CD8-positive, alpha-beta memory T cell (primary cell): ENCODE results near the gene DOC2A. TPM values are rescaled to one million over a fixed set of nuclear protein-coding genes. Genes with fewer than 3 reads are reported as not detected.
A peak's percentile ranks its signal among the peaks of the same experiment; 100 is the strongest.

Experiments
- CTCF ChIA-PET: fragments of 350-600 bp; sonication (Branson Sonifier 250); formaldehyde crosslinking; loops from one replicate; lab custom pipeline; 2021; ENCODE audit warnings: antibody characterized with exemption; lab: Charles Lee
- POLR2A ChIA-PET: fragments of 350-600 bp; sonication (Branson Sonifier 250); formaldehyde crosslinking; loops from one replicate; lab custom pipeline; 2021; ENCODE audit warnings: antibody characterized with exemption; lab: Charles Lee
- DNase-seq, 5 donors: peaks; one replicate each; pipeline versions ENCODE4 v3.0.0 to v3.0.0-alpha.2; 2020 to 2022; ENCODE audit warnings: mixed read lengths in 1 of 5
- H3K27ac ChIP-seq: one replicate; pipeline ENCODE4 v1.7.0; 2013; ENCODE audit warnings: low read depth, mild to moderate bottlenecking, low read length, moderate library complexity
- H3K27me3 ChIP-seq: 2 replicates; pipeline ENCODE4 v1.7.0; 2013; ENCODE audit warnings: low read length, mild to moderate bottlenecking; ENCODE audit not compliant: insufficient read depth, poor library complexity, severe bottlenecking
- H3K36me3 ChIP-seq: 2 replicates; pipeline ENCODE4 v1.7.0; 2013; ENCODE audit warnings: mild to moderate bottlenecking, low read length, moderate library complexity; ENCODE audit not compliant: insufficient read depth
- H3K4me1 ChIP-seq: 2 replicates; pipeline ENCODE4 v1.7.0; 2013; ENCODE audit warnings: mild to moderate bottlenecking, low read length, moderate library complexity; ENCODE audit not compliant: insufficient read depth
- H3K4me3 ChIP-seq: 2 replicates; pipeline ENCODE4 v1.7.0; 2013; ENCODE audit warnings: mild to moderate bottlenecking, low read length
- H3K9me3 ChIP-seq: 2 replicates; pipeline ENCODE4 v1.7.0; 2013; ENCODE audit warnings: mild to moderate bottlenecking, low read length
- H3K27ac Mint-ChIP-seq, 8 donors: one replicate each; pipeline ENCODE4 v1.8.0; 2020 to 2021; ENCODE audit warnings: mixed read lengths in 8 of 8, mild to moderate bottlenecking in 6 of 8, inconsistent platforms in 3 of 8, moderate library complexity in 3 of 8
- H3K27me3 Mint-ChIP-seq, 2 donors: one replicate each; pipeline ENCODE4 v1.8.0; 2020 to 2021; ENCODE audit warnings: mixed read lengths in 2 of 2, mild to moderate bottlenecking in 1 of 2, moderate library complexity in 1 of 2
- H3K36me3 Mint-ChIP-seq, 3 donors: one replicate each; pipeline ENCODE4 v1.8.0; 2020 to 2021; ENCODE audit warnings: mixed read lengths in 3 of 3, inconsistent platforms in 1 of 3, mild to moderate bottlenecking in 1 of 3
- H3K4me1 Mint-ChIP-seq, 3 donors: one replicate each; pipeline ENCODE4 v1.8.0; 2020 to 2021; ENCODE audit warnings: mixed read lengths in 3 of 3, inconsistent platforms in 1 of 3, mild to moderate bottlenecking in 1 of 3
- H3K4me3 Mint-ChIP-seq, 7 donors: one replicate each; pipeline ENCODE4 v1.8.0; 2020 to 2021; ENCODE audit warnings: mixed read lengths in 7 of 7, mild to moderate bottlenecking in 6 of 7, moderate library complexity in 4 of 7, inconsistent platforms in 2 of 7
- H3K9me3 Mint-ChIP-seq, 5 donors: one replicate each; pipeline ENCODE4 v1.8.0; 2020 to 2022; ENCODE audit warnings: mixed read lengths in 5 of 5, mild to moderate bottlenecking in 3 of 5, moderate library complexity in 2 of 5, inconsistent platforms in 1 of 5
- polyA plus RNA-seq: library from polyadenylated mRNA; unstranded; fragments of 300-500 nt; fragmentation: Illumina TruSeq; gene quantifications from one replicate; pipeline ENCODE4 v1.2.3, GENCODE V29; 2021
- total RNA-seq, 2 experiments: library from RNA; stranded (reverse); gene quantifications; one replicate each; pipeline ENCODE4 v1.2.3, GENCODE V29; 2021

DOC2A gene
- total and polyA plus RNA-seq, 3 experiments from 2014 or later: 0.13 to 0.42 TPM; not detected in 1

GRCh38 chr16:29983420-29984136 lies 27.2 kb downstream of the DOC2A start:
- CTCF ChIA-PET: no interaction called here
- no peaks in the 10 kb centered on the region for H3K4me1 ChIP-seq
- no peaks in the 10 kb centered on the region for H3K9me3 Mint-ChIP-seq
- POLR2A ChIA-PET: no interaction called here
- no peak overlapping the region for H3K4me3 ChIP-seq
- no peaks in the 10 kb centered on the region for H3K9me3 ChIP-seq
- no peaks in the 10 kb centered on the region for H3K4me1 Mint-ChIP-seq
- H3K27ac ChIP-seq: no peak overlapping the region
- H3K36me3 Mint-ChIP-seq: peaks cover 0 to 91% (median 22%) of the 10 kb centered on the region in 3 donors
- H3K27ac Mint-ChIP-seq: peak overlapping the region in 1 of 8 donors; percentile 56
- H3K27me3 ChIP-seq: no peaks in the 10 kb centered on the region
- DNase-seq: peak in 1 of 5 donors; percentile 41
- H3K27me3 Mint-ChIP-seq: no peaks in the 10 kb centered on the region
- H3K36me3 ChIP-seq: peaks cover 67% of the 10 kb centered on the region
- peak overlapping the region in 1 of 7 donors; percentile 51 for H3K4me3 Mint-ChIP-seq

GRCh38 chr16:29982560-29983419 lies 28.0 kb downstream of the DOC2A start:
- no peak overlapping the region for H3K4me3 Mint-ChIP-seq
- H3K27me3 Mint-ChIP-seq: no peaks in the 10 kb centered on the region
- peak in 1 of 5 donors; percentile 37 for DNase-seq
- peaks cover 0 to 91% (median 22%) of the 10 kb centered on the region in 3 donors for H3K36me3 Mint-ChIP-seq
- Histone ChIP-seq H3K4me3 (no peak overlapping the region), H3K27ac (no peak overlapping the region), H3K36me3 (peaks cover 74% of the 10 kb centered on the region), H3K4me1 (no peaks in the 10 kb centered on the region), H3K27me3 (no peaks in the 10 kb centered on the region), H3K9me3 (no peaks in the 10 kb centered on the region)
- H3K27ac Mint-ChIP-seq: peak overlapping the region in 1 of 8 donors; percentile 56
- ChIA-PET POLR2A (no interaction called here), CTCF (no interaction called here)
- H3K4me1 Mint-ChIP-seq: no peaks in the 10 kb centered on the region
- no peaks in the 10 kb centered on the region for H3K9me3 Mint-ChIP-seq

GRCh38 chr16:29978564-29979270 lies 32.1 kb downstream of the DOC2A start:
- POLR2A ChIA-PET: no interaction called here
- H3K27ac ChIP-seq: no peak overlapping the region
- H3K36me3 ChIP-seq: peaks cover 52% of the 10 kb centered on the region
- DNase-seq: no peak
- Mint-ChIP-seq H3K36me3 (peaks cover 0 to 76% (median 16%) of the 10 kb centered on the region in 3 donors), H3K4me3 (no peak overlapping the region), H3K27ac (peak overlapping the region in 2 of 8 donors; percentile 18 to 87), H3K9me3 (no peaks in the 10 kb centered on the region), H3K4me1 (peaks cover 28 to 33% (median 29%) of the 10 kb centered on the region in 3 donors), H3K27me3 (no peaks in the 10 kb centered on the region)
- H3K27me3 ChIP-seq: no peaks in the 10 kb centered on the region
- H3K4me1 ChIP-seq: peaks cover 26% of the 10 kb centered on the region
- no peak overlapping the region for H3K4me3 ChIP-seq
- CTCF ChIA-PET: no interaction called here
- no peaks in the 10 kb centered on the region for H3K9me3 ChIP-seq

- H3K27ac ChIP-seq: no peak overlapping the region
- no peaks in the 10 kb centered on the region for H3K27me3 ChIP-seq
- H3K27ac Mint-ChIP-seq: peak overlapping the region in 3 of 8 donors; percentile 6 to 37 (median 18)
- ChIA-PET POLR2A (no interaction called here), CTCF (no interaction called here)
- peaks cover 45% of the 10 kb centered on the region for H3K36me3 ChIP-seq
- no peaks in the 10 kb centered on the region for H3K9me3 ChIP-seq
- H3K4me3 Mint-ChIP-seq: peak overlapping the region in 1 of 7 donors; percentile 70
- no peak for DNase-seq
- peaks cover 0 to 71% (median 12%) of the 10 kb centered on the region in 3 donors for H3K36me3 Mint-ChIP-seq
- no peak overlapping the region for H3K4me3 ChIP-seq
- no peaks in the 10 kb centered on the region for H3K27me3 Mint-ChIP-seq
- peaks cover 33 to 38% (median 33%) of the 10 kb centered on the region in 3 donors for H3K4me1 Mint-ChIP-seq
- H3K4me1 ChIP-seq: peaks cover 28% of the 10 kb centered on the region
- H3K9me3 Mint-ChIP-seq: no peaks in the 10 kb centered on the region
Measured at GRCh38 chr16:29978081-29978480, 32.7 kb downstream of the DOC2A start.

GRCh38 chr16:29977063-29977825 lies 33.6 kb downstream of the DOC2A start:
- H3K4me3 ChIP-seq: no peak overlapping the region
- CTCF ChIA-PET: no interaction called here

GRCh38 chr16:29975811-29976511 lies 34.9 kb downstream of the DOC2A start:
- H3K4me1 ChIP-seq: peaks cover 31% of the 10 kb centered on the region
- H3K27ac Mint-ChIP-seq: peak overlapping the region; percentile 71 to 98 (median 91)
- peaks cover 25% of the 10 kb centered on the region for H3K36me3 ChIP-seq
- DNase-seq: no peak
- H3K9me3 Mint-ChIP-seq: no peaks in the 10 kb centered on the region
- no peaks in the 10 kb centered on the region for H3K9me3 ChIP-seq
- POLR2A ChIA-PET: interaction anchor here (1.2 kb wide), 2 partner anchors 15 to 191 kb away, joined by 3 to 4 read pairs; no protein-coding TSS in a partner anchor
- H3K4me1 Mint-ChIP-seq: peaks cover 34 to 39% (median 36%) of the 10 kb centered on the region in 3 donors
- peaks cover 0 to 55% (median 5%) of the 10 kb centered on the region in 3 donors for H3K36me3 Mint-ChIP-seq
- H3K4me3 ChIP-seq: peak overlapping the region; percentile 5
- CTCF ChIA-PET: interaction anchor here (0.6 to 1.4 kb wide), 2 partner anchors 160 to 275 kb away, joined by 3 to 6 read pairs; partner anchors contain the start of gene PAGR1
- H3K27ac ChIP-seq: no peak overlapping the region
- H3K27me3 Mint-ChIP-seq: no peaks in the 10 kb centered on the region
- peak overlapping the region; percentile 87 to 95 (median 94) for H3K4me3 Mint-ChIP-seq
- H3K27me3 ChIP-seq: no peaks in the 10 kb centered on the region

More at GRCh38 chr16:29977063-29977825, 33.6 kb downstream of the DOC2A start:
- Histone ChIP-seq H3K27ac (no peak overlapping the region), H3K4me1 (peaks cover 31% of the 10 kb centered on the region), H3K27me3 (no peaks in the 10 kb centered on the region), H3K36me3 (peaks cover 37% of the 10 kb centered on the region), H3K9me3 (no peaks in the 10 kb centered on the region)
- no peaks in the 10 kb centered on the region for H3K9me3 Mint-ChIP-seq
- peak overlapping the region in 3 of 7 donors; percentile 4 to 76 (median 70) for H3K4me3 Mint-ChIP-seq
- peak overlapping the region in 5 of 8 donors; percentile 45 to 95 (median 86) for H3K27ac Mint-ChIP-seq
- peaks cover 0 to 63% (median 9%) of the 10 kb centered on the region in 3 donors for H3K36me3 Mint-ChIP-seq
- POLR2A ChIA-PET: interaction anchor here (0.8 kb wide), 1 partner anchor 275 kb away, joined by 3 read pairs; no protein-coding TSS in a partner anchor
- no peak for DNase-seq
- H3K4me1 Mint-ChIP-seq: peaks cover 34 to 39% (median 36%) of the 10 kb centered on the region in 3 donors
- no peaks in the 10 kb centered on the region for H3K27me3 Mint-ChIP-seq
